Measurements from ENCODE around the gene STK39. TPM values are rescaled to one million over a fixed set of nuclear protein-coding genes. Genes with fewer than 3 reads are reported as not detected.

Gene STK39
- polyA plus RNA-seq, 1 donor (not counting 4 experiments of a cell fraction or from before 2014, with no cell fraction given): 20.7 TPM

GRCh38 chr2:168255103-168255502, 7.7 kb upstream of the STK39 start:
- H3K27ac ChIP-seq (ENCODE audit: control insufficient read depth, insufficient read depth, low read length): no peak overlapping the region
- DNase-seq (ENCODE audit: low read depth, low spot score): no peak
- dilution Hi-C loops (cut with MboI; ENCODE audit: extremely low pct_ligation_motif_present, low sequenced_read_pairs): no loop called here

GRCh38 chr2:168254158-168254935, 7.0 kb upstream of the STK39 start:
- TF ChIP-seq EZH2 (IDR thresholded peaks at IDR 0.05; ENCODE audit: low read length) (no peak), CTCF (optimal IDR thresholded peaks at IDR 0.05 in 1 of 3, IDR thresholded peaks at IDR 0.05 in 1 of 3, conservative IDR thresholded peaks at IDR 0.05 in 1 of 3; ENCODE audit: extremely low read depth in 1 of 3, insufficient read depth in 2 of 3, low read length in 3 of 3) (no peak)
- H3K4me3 ChIP-seq (ENCODE audit: control insufficient read depth in 2 of 3, extremely low read depth in 1 of 3, insufficient read depth in 2 of 3, low read depth in 1 of 3, low read length in 3 of 3): no peak overlapping the region
- dilution Hi-C loops (cut with MboI; ENCODE audit: extremely low pct_ligation_motif_present, low sequenced_read_pairs): no loop called here
- H3K27me3 ChIP-seq (ENCODE audit: control insufficient read depth, extremely low read depth, insufficient read depth, low read length): no peaks in the 10 kb centered on the region
- no peak overlapping the region for H3K9ac ChIP-seq (ENCODE audit: control insufficient read depth, extremely low read depth, insufficient read depth, low read length)
- no peak overlapping the region for H3K4me2 ChIP-seq (ENCODE audit: control insufficient read depth, extremely low read depth, insufficient read depth, low read depth, low read length)
- H3K4me1 ChIP-seq (ENCODE audit: control insufficient read depth, extremely low read depth, insufficient read depth, low read length): no peaks in the 10 kb centered on the region
- no peak overlapping the region for H3K27ac ChIP-seq (ENCODE audit: control insufficient read depth, insufficient read depth, low read length)
- no peaks in the 10 kb centered on the region for H3K36me3 ChIP-seq (ENCODE audit: control insufficient read depth in 2 of 2, extremely low read depth in 1 of 2, insufficient read depth in 2 of 2, low read length in 2 of 2)
- no peaks in the 10 kb centered on the region for H3K9me1 ChIP-seq (ENCODE audit: control insufficient read depth, extremely low read depth, insufficient read depth, low read length)
- H3K79me2 ChIP-seq (ENCODE audit: control insufficient read depth, insufficient read depth, low read length): no peaks in the 10 kb centered on the region
- H2AFZ ChIP-seq (ENCODE audit: control insufficient read depth, low read length): no peak overlapping the region
- H3K9me3 ChIP-seq (ENCODE audit: control insufficient read depth, low read depth, low read length): no peaks in the 10 kb centered on the region
- DNase-seq (ENCODE audit: low read depth, low spot score) (no peak), FAIRE-seq (no peak)
- H4K20me1 ChIP-seq (ENCODE audit: control insufficient read depth, extremely low read depth, insufficient read depth, low read length): no peaks in the 10 kb centered on the region

More at GRCh38 chr2:168255103-168255502, 7.7 kb upstream of the STK39 start:
- Histone ChIP-seq H3K4me1 (ENCODE audit: control insufficient read depth, extremely low read depth, insufficient read depth, low read length) (no peaks in the 10 kb centered on the region), H3K27me3 (ENCODE audit: control insufficient read depth, extremely low read depth, insufficient read depth, low read length) (no peaks in the 10 kb centered on the region), H3K9me1 (ENCODE audit: control insufficient read depth, extremely low read depth, insufficient read depth, low read length) (no peaks in the 10 kb centered on the region), H3K9ac (ENCODE audit: control insufficient read depth, extremely low read depth, insufficient read depth, low read length) (no peak overlapping the region), H3K4me3 (ENCODE audit: control insufficient read depth in 2 of 3, extremely low read depth in 1 of 3, insufficient read depth in 2 of 3, low read depth in 1 of 3, low read length in 3 of 3) (no peak overlapping the region), H3K79me2 (ENCODE audit: control insufficient read depth, insufficient read depth, low read length) (no peaks in the 10 kb centered on the region), H3K36me3 (ENCODE audit: control insufficient read depth in 2 of 2, extremely low read depth in 1 of 2, insufficient read depth in 2 of 2, low read length in 2 of 2) (no peaks in the 10 kb centered on the region), H2AFZ (ENCODE audit: control insufficient read depth, low read length) (no peak overlapping the region), H4K20me1 (ENCODE audit: control insufficient read depth, extremely low read depth, insufficient read depth, low read length) (no peaks in the 10 kb centered on the region), H3K9me3 (ENCODE audit: control insufficient read depth, low read depth, low read length) (no peaks in the 10 kb centered on the region), H3K4me2 (ENCODE audit: control insufficient read depth, extremely low read depth, insufficient read depth, low read depth, low read length) (no peak overlapping the region)
- TF ChIP-seq EZH2 (IDR thresholded peaks at IDR 0.05; ENCODE audit: low read length) (no peak), CTCF (optimal IDR thresholded peaks at IDR 0.05 in 1 of 3, IDR thresholded peaks at IDR 0.05 in 1 of 3, conservative IDR thresholded peaks at IDR 0.05 in 1 of 3; ENCODE audit: extremely low read depth in 1 of 3, insufficient read depth in 2 of 3, low read length in 3 of 3) (no peak)
- no peak for FAIRE-seq
